ENCODE measurements around the gene CASTOR1. TPM values are rescaled to one million over a fixed set of nuclear protein-coding genes. Genes with fewer than 3 reads are reported as not detected.

The CASTOR1 gene
- total RNA-seq, 6 experiments from 2014 or later, result 0.86 to 8.6 (median 4.0) TPM

DNA sequence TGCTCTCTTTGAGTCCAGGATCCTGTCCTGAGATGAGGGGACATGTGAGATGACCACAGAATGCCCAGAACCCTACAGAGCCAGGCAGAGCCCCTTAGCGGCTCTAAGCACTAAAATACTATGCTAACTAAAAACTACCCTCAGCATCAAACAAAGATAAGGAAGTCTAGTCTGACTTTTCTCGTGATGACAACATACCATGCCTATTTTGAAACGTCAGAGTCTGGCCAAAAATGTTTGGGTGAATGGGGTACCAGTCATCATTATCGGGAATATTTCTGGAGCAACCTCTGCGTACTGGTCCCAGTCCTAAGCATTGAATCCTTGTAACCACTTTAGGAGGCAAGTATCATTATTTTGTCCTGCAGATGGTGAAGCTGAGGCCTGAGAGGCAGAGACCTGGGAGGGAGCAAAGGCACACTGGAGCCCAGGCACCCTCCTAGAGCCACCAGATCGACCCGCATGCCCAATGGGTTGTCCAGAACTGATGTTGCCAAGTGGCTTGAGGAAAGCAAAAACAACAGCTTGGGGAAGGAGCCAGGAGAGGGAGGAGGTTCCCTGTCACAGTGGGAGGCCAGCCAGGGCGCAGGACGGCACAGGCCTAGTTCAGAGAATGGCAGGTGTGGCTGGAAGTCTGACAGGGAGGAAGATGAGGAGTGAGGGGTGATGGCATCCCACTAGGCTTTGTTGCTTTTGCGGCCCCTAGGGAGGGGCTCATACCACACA is 15.4 kb downstream of the CASTOR1 start:
- Histone ChIP-seq H3K36me3 (no peaks in the 10 kb centered on the region), H3K4me3 (no peak overlapping the region), H3K27me3 (no peaks in the 10 kb centered on the region), H3K27ac (no peak overlapping the region), H3K4me1 (no peaks in the 10 kb centered on the region), H3K9me3 (no peaks in the 10 kb centered on the region)
- intact Hi-C loops (cut with DNase I), result no loop called here
- DNase-seq (no peak), ATAC-seq (no peak)
- WGBS (ENCODE audit: insufficient coverage, low coverage, low lambda C conversion rate, missing lambda C conversion rate), result 53% methylated on average over 7 of the region's 10 CpGs
- TF ChIP-seq POLR2A (IDR thresholded peaks at IDR 0.05), result no peak

GRCh38 chr22:30272781-30273601 is 16.3 kb downstream of the CASTOR1 start:
- WGBS (ENCODE audit: insufficient coverage, low coverage, low lambda C conversion rate, missing lambda C conversion rate), result 60% methylated on average over 9 of the region's 16 CpGs
- no peaks in the 10 kb centered on the region for H3K36me3 ChIP-seq
- H3K27ac ChIP-seq, result no peak overlapping the region
- no peak overlapping the region for H3K4me3 ChIP-seq
- no peaks in the 10 kb centered on the region for H3K9me3 ChIP-seq
- no peaks in the 10 kb centered on the region for H3K27me3 ChIP-seq
- TF ChIP-seq POLR2A (IDR thresholded peaks at IDR 0.05), result no peak
- TF ChIP-seq, protein P1, sequence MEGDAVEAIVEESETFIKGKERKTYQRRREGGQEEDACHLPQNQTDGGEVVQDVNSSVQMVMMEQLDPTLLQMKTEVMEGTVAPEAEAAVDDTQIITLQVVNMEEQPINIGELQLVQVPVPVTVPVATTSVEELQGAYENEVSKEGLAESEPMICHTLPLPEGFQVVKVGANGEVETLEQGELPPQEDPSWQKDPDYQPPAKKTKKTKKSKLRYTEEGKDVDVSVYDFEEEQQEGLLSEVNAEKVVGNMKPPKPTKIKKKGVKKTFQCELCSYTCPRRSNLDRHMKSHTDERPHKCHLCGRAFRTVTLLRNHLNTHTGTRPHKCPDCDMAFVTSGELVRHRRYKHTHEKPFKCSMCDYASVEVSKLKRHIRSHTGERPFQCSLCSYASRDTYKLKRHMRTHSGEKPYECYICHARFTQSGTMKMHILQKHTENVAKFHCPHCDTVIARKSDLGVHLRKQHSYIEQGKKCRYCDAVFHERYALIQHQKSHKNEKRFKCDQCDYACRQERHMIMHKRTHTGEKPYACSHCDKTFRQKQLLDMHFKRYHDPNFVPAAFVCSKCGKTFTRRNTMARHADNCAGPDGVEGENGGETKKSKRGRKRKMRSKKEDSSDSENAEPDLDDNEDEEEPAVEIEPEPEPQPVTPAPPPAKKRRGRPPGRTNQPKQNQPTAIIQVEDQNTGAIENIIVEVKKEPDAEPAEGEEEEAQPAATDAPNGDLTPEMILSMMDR (IDR thresholded peaks at IDR 0.05), result no peak
- ATAC-seq, result no peak
- DNase-seq, result no peak
- H3K4me1 ChIP-seq, result no peaks in the 10 kb centered on the region
- intact Hi-C loops (cut with DNase I), result no loop called here

DNA sequence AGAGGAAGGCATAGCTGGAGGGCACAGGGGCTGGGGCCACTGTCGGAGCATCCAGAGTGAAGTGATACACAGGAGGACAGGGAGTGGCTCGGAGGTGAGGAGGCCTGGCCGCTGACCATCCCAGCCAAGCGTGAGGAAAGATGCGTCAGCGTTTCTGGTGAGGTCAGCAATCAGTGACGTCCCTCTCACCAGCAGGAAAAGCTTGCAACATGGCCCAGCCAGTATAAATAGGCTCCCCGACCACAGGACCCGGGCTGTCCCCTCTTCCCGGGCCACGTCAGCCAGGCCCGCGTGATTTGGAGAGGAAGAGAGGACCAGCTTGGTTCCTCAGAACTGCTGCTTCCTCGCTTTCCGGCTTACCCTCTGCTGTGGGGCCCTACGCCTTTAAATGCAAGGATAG is 18.5 kb downstream of the CASTOR1 start:
- no peaks in the 10 kb centered on the region for H3K27me3 ChIP-seq
- DNase-seq, result peak; percentile 77 to 89 (median 80)
- 71% methylated on average over 1 of the region's 16 CpGs for WGBS (ENCODE audit: insufficient coverage, low coverage, low lambda C conversion rate, missing lambda C conversion rate)
- H3K36me3 ChIP-seq, result no peaks in the 10 kb centered on the region
- peak; percentile 69 to 71 (median 70) for ATAC-seq
- H3K4me1 ChIP-seq, result no peaks in the 10 kb centered on the region
- TF ChIP-seq POLR2A (IDR thresholded peaks at IDR 0.05), result no peak
- TF ChIP-seq, protein P1 (IDR thresholded peaks at IDR 0.05), result no peak
- H3K27ac ChIP-seq, result peak overlapping the region in 2 of 3 donors; percentile 17 to 22
- intact Hi-C loops (cut with DNase I), result no loop called here
- H3K4me3 ChIP-seq, result no peak overlapping the region
- H3K9me3 ChIP-seq, result no peaks in the 10 kb centered on the region

GRCh38 chr22:30268331-30268730 is 21.0 kb downstream of the CASTOR1 start:
- no peaks in the 10 kb centered on the region for H3K27me3 ChIP-seq
- H3K27ac ChIP-seq, result peak overlapping the region in 1 of 3 donors; percentile 11
- WGBS (ENCODE audit: insufficient coverage, low coverage, low lambda C conversion rate, missing lambda C conversion rate), result 69% methylated on average over 2 of the region's 8 CpGs
- intact Hi-C loops (cut with DNase I), result loop anchor here (5.0 to 10.0 kb wide), 2 partner anchors 114 to 116 kb away; partner anchors contain the start of gene RNF215 (in 1 of the 2)
- H3K9me3 ChIP-seq, result no peaks in the 10 kb centered on the region
- TF ChIP-seq POLR2A (IDR thresholded peaks at IDR 0.05), result no peak
- TF ChIP-seq, protein P1 (IDR thresholded peaks at IDR 0.05), result no peak
- H3K4me3 ChIP-seq, result no peak overlapping the region
- ATAC-seq, result no peak
- no peaks in the 10 kb centered on the region for H3K4me1 ChIP-seq
- no peaks in the 10 kb centered on the region for H3K36me3 ChIP-seq
- no peak for DNase-seq
